B cell (primary cell): Measurements from ENCODE around the gene CPNE4. TPM values are rescaled to one million over a fixed set of nuclear protein-coding genes. Genes with fewer than 3 reads are reported as not detected.

Source experiments
- ATAC-seq: fragments of 200-7000 bp; cut with Tn5 transposase; one replicate; pipeline ENCODE4 v1.10.0; 2021; ENCODE audit warnings: low read depth, mild to moderate bottlenecking, moderate number of reproducible peaks, moderate library complexity
- CTCF ChIA-PET: fragments of 350-600 bp; sonication (Branson Sonifier 250); formaldehyde crosslinking; loops from one replicate; lab custom pipeline; 2021; ENCODE audit warnings: antibody characterized with exemption, inconsistent platforms; lab: Charles Lee
- POLR2A ChIA-PET: fragments of 350-600 bp; sonication (Branson Sonifier 250); formaldehyde crosslinking; loops from one replicate; lab custom pipeline; 2021; ENCODE audit warnings: antibody characterized with exemption; lab: Charles Lee
- DNase-seq: peaks from one replicate; pipeline ENCODE4 v3.0.0; 2013
- H2AFZ ChIP-seq: 2 replicates; pipeline ENCODE4 v1.6.1; 2012; ENCODE audit warnings: mild to moderate bottlenecking, low read depth, low read length; ENCODE audit not compliant: insufficient read depth, poor library complexity, severe bottlenecking
- H3K27ac ChIP-seq, 2 donors: 1 replicate in 1 of 2; 2 replicates in 1 of 2; pipeline ENCODE4 v1.5.1; 2012 to 2013; ENCODE audit warnings: low read length in 2 of 2, mild to moderate bottlenecking in 2 of 2, moderate library complexity in 1 of 2
- H3K27me3 ChIP-seq, 4 experiments: fragments of 200-600 bp in 1 of 4; sonication (generic) in 1 of 4; replicated peaks in 1 of 4; 1 replicate in 2 of 4; 2 replicates in 2 of 4; pipeline versions ENCODE4 v1.6.1 to v1.7.0; 2013 to 2016; ENCODE audit warnings: low read length in 3 of 4, mild to moderate bottlenecking in 2 of 4, mixed read lengths in 1 of 4, moderate library complexity in 1 of 4; ENCODE audit not compliant: insufficient read depth in 4 of 4, control insufficient read depth in 3 of 4; ENCODE audit errors: control extremely low read depth in 1 of 4
- H3K36me3 ChIP-seq, 2 experiments: replicated peaks in 1 of 2; 1 replicate in 1 of 2; 2 replicates in 1 of 2; pipeline versions ENCODE4 v1.6.1 to v1.7.1; 2013; ENCODE audit warnings: low read length in 1 of 2; ENCODE audit not compliant: insufficient read depth in 2 of 2, control insufficient read depth in 1 of 2; ENCODE audit errors: control extremely low read depth in 1 of 2, extremely low read depth in 1 of 2
- H3K4me1 ChIP-seq, 2 donors: fragments of 200-600 bp in 1 of 2; sonication (generic) in 1 of 2; 1 replicate in 1 of 2; 2 replicates in 1 of 2; pipeline versions ENCODE4 v1.5.1 to v1.6.1; 2013 to 2017; ENCODE audit warnings: low read length in 2 of 2; ENCODE audit not compliant: control insufficient read depth in 2 of 2, insufficient read depth in 2 of 2
- H3K4me2 ChIP-seq: replicated peaks from 2 replicates; pipeline ENCODE3; 2012; ENCODE audit warnings: mild to moderate bottlenecking, low read depth, low read length; ENCODE audit not compliant: poor library complexity, severe bottlenecking
- H3K4me3 ChIP-seq, 5 experiments: fragments of 200-600 bp in 1 of 5; sonication (generic) in 1 of 5; 1 replicate in 3 of 5; 2 replicates in 2 of 5; pipeline versions ENCODE4 v1.5.1 to v1.7.0; 2011 to 2016; ENCODE audit warnings: low read length in 4 of 5, mild to moderate bottlenecking in 4 of 5, low read depth in 2 of 5, control low read depth in 1 of 5, moderate library complexity in 1 of 5; ENCODE audit not compliant: insufficient read depth in 1 of 5; ENCODE audit errors: control extremely low read depth in 1 of 5, extremely low read depth in 1 of 5
- H3K79me2 ChIP-seq: fragments of 200-600 bp; sonication (generic); one replicate; pipeline ENCODE4 v1.6.0; 2016; ENCODE audit warnings: low read length; ENCODE audit not compliant: control insufficient read depth, insufficient read depth
- H3K9ac ChIP-seq: fragments of 200-600 bp; sonication (generic); 2 replicates; pipeline ENCODE4 v1.6.1; 2017; ENCODE audit warnings: mild to moderate bottlenecking, low read length, moderate library complexity
- H3K9me3 ChIP-seq, 3 donors: one replicate each; pipeline versions ENCODE4 v1.6.1 to v1.7.1; 2013; ENCODE audit warnings: low read length in 2 of 3; ENCODE audit not compliant: control insufficient read depth in 2 of 3, insufficient read depth in 1 of 3; ENCODE audit errors: control extremely low read depth in 1 of 3
- H4K20me1 ChIP-seq: 2 replicates; pipeline ENCODE4 v1.6.0; 2012; ENCODE audit warnings: mild to moderate bottlenecking, low read length; ENCODE audit not compliant: insufficient read depth, control insufficient read depth, poor library complexity, severe bottlenecking
- H3K27ac Mint-ChIP-seq: one replicate; pipeline ENCODE4 v1.8.0; 2021; ENCODE audit warnings: mixed read lengths
- H3K27me3 Mint-ChIP-seq: one replicate; pipeline ENCODE4 v1.8.0; 2021; ENCODE audit warnings: mixed read lengths
- H3K4me1 Mint-ChIP-seq: one replicate; pipeline ENCODE4 v1.8.0; 2021; ENCODE audit warnings: mixed read lengths
- H3K4me3 Mint-ChIP-seq: one replicate; pipeline ENCODE4 v1.8.0; 2021; ENCODE audit warnings: mixed read lengths
- H3K9me3 Mint-ChIP-seq: one replicate; pipeline ENCODE4 v1.8.0; 2022; ENCODE audit warnings: mixed read lengths; ENCODE audit not compliant: insufficient read depth
- CTCF ChIP-seq: fragments of 200-600 bp; IDR thresholded peaks from one replicate; pipeline ENCODE4 v1.8.0; 2022; ENCODE audit warnings: antibody characterized with exemption, mild to moderate bottlenecking
- EZH2 ChIP-seq: IDR thresholded peaks from 2 replicates; pipeline ENCODE4 v1.6.1; 2012; ENCODE audit warnings: borderline replicate concordance, low read depth, mild to moderate bottlenecking, moderate library complexity, low read length; ENCODE audit not compliant: insufficient read depth, poor library complexity, severe bottlenecking
- WGBS: methylation state at CpG from one replicate; pipeline ENCODE4 v1.1.5; 2013; ENCODE audit warnings: missing lambda C conversion rate; ENCODE audit not compliant: insufficient coverage; 5-methylcytosine and 5-hydroxymethylcytosine counted together
- intact Hi-C: fragments of 100-400 bp; cut with micrococcal nuclease; formaldehyde crosslinking; loops from one replicate; pipeline ENCODE4 v1.10.0; 2022
- polyA plus RNA-seq: library from polyadenylated mRNA; depleted of rRNA; stranded (reverse); fragments of >200 nt; gene quantifications from 2 replicates; pipeline ENCODE4 v1.2.3, GENCODE V29; 2012
- total RNA-seq, 2 donors: library from RNA; stranded (reverse); fragments of 120-200 nt in 1 of 2; gene quantifications; 1 replicate in 1 of 2; 2 replicates in 1 of 2; pipeline versions ENCODE4 v1.2.3 to v1.2.4, GENCODE V29; 2013 to 2022

CPNE4 gene
- total and polyA plus RNA-seq, 2 donors (not counting 1 experiment from before 2014, with no cell fraction given): not detected

DNA sequence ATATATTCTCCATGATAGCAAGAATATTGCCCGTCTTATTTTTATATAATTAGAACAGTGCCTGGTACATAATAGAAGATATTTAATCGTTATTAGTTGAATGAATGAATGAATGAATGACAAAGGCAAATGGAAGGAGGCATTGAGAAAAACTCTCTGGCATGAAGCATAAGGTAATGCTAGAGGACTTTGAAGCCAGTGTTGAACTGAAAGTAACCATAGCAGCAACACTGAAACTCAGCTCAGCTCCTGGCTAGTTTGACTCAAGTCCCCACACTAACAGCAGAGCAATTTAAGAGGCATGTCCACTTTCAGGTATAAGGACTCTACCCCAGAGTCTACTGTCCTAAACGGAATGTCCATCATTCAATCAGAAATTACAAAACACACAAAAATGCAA, 227.0 kb downstream of the CPNE4 start:
- no peak for TF ChIP-seq EZH2
- no peak for TF ChIP-seq CTCF
- Histone ChIP-seq H3K9me3 (no peaks in the 10 kb centered on the region), H4K20me1 (no peaks in the 10 kb centered on the region), H3K4me1 (no peaks in the 10 kb centered on the region), H2AFZ (no peak overlapping the region), H3K79me2 (no peaks in the 10 kb centered on the region), H3K4me3 (no peak overlapping the region), H3K27me3 (no peaks in the 10 kb centered on the region), H3K27ac (no peak overlapping the region), H3K36me3 (no peaks in the 10 kb centered on the region), H3K4me2 (no peak overlapping the region), H3K9ac (no peak overlapping the region)
- H3K9me3 Mint-ChIP-seq: no peaks in the 10 kb centered on the region
- no CpG with 5 or more reads among the region's 3 CpGs for WGBS
- intact Hi-C loops: no loop called here
- CTCF ChIA-PET: no interaction called here
- no peak overlapping the region for H3K4me3 Mint-ChIP-seq
- ATAC-seq (no peak), DNase-seq (no peak)
- no peak overlapping the region for H3K27ac Mint-ChIP-seq
- no peaks in the 10 kb centered on the region for H3K27me3 Mint-ChIP-seq
- POLR2A ChIA-PET: no interaction called here
- no peaks in the 10 kb centered on the region for H3K4me1 Mint-ChIP-seq

- Histone ChIP-seq H3K9ac (no peak overlapping the region), H3K27ac (no peak overlapping the region), H3K36me3 (no peaks in the 10 kb centered on the region), H3K27me3 (peaks cover 0 to 4% (median 0%) of the 10 kb centered on the region in 4 experiments), H3K79me2 (no peaks in the 10 kb centered on the region), H3K4me3 (no peak overlapping the region), H3K4me1 (no peaks in the 10 kb centered on the region), H3K4me2 (no peak overlapping the region), H2AFZ (no peak overlapping the region), H4K20me1 (no peaks in the 10 kb centered on the region), H3K9me3 (no peaks in the 10 kb centered on the region)
- H3K27me3 Mint-ChIP-seq: no peaks in the 10 kb centered on the region
- no peak overlapping the region for H3K4me3 Mint-ChIP-seq
- H3K4me1 Mint-ChIP-seq: no peaks in the 10 kb centered on the region
- H3K9me3 Mint-ChIP-seq: no peaks in the 10 kb centered on the region
- TF ChIP-seq EZH2 (no peak), CTCF (no peak)
- ATAC-seq (no peak), DNase-seq (no peak)
- H3K27ac Mint-ChIP-seq: no peak overlapping the region
- ChIA-PET CTCF (no interaction called here), POLR2A (no interaction called here)
- intact Hi-C loops: no loop called here
- 100% methylated on average over 1 of the region's 4 CpGs for WGBS
These were observed 228.1 kb downstream of the CPNE4 start for GRCh38 chr3:131806736-131807135.
